ENCODE data around the gene F7.
"Not testable (repeated sequence)": the region's sequence is repeated elsewhere in the genome, so short reads cannot be mapped to it uniquely, and the experiment has no call there.

Gene F7

DNA sequence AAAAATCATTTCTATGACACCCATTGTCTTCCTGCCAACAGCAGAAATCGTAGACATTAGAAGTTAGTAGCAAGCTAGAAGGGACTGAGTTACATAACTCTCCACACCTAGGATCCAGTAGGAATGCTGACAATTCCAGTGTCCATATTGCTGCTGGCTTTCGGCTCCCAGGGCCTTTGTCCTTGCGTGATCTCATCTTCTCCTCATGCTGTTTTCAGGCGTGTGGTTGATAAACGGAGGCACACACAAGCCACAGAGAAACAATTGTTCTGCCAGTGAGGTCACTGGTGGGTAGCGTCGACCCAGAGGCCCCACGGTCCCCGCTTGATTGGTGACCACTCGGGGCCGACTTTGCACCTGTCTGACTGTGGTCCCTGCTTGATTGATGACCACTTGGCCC is 31.6 kb upstream of the F7 start:
- DNase-seq, result no peak

DNA sequence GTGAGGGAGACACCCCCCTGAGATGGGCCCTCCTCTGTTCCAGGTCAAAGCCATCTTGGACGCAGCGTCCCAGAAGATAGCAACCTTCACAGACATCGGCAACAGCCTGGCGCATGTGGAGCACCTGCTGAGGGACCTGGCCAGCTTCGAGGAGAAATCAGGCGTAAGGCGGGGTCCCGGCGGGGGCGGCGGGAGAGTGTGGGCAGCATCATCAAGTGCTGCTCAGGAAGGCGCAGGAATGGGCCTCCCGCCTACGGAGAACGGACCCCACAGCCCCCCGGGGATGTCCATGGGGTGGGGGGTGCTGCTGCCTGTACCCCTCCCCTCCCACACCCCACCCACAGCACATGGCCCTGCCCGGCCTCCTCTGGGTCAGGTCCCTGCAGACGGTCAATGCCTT is 31.2 kb upstream of the F7 start:
- DNase-seq, result no peak

- no peak for DNase-seq
These were observed 30.7 kb upstream of the F7 start for GRCh38 chr13:113074876-113075275.

DNA sequence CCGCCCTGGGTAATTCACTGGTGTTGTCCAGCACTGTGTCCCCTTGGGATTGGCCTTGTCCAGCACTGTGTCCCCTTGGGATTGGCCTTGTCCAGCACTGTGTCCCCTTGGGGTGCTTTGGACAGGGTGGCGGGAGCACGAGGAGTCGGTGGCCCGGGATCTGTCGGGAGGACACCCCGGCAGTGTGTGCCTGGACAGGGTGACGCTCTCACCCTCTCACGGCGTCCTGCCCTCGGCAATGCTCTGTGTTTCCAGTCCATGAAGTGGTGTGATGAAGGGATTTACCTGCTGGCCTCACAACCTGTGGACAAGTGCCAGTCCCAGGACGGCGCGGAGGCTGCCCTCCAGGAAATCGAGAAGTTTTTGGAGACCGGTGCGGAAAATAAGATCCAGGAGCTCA is 29.9 kb upstream of the F7 start:
- DNase-seq, result no peak

- DNase-seq, result no peak
These were observed 28.8 kb upstream of the F7 start for GRCh38 chr13:113076681-113077401.

DNA sequence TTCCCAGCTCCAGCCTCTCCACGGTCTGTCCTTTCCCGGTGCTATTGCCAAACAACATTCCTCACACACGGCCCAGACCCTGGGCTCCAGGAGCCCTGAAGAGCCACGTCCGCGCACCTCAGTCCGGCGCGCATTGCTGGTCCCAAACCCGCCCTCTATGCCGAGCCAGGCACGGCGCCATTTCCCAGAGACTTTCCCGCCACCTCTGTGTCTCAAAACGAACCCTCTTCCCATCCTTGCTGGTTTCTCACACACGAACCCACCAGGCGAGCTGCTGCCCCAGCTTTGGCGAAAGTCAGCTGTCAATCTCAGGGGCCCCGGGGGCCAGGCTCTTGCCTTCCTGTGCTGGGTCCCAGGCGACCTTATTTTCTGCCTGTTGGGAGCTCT is 28.0 kb upstream of the F7 start:
- no peak for DNase-seq

DNA sequence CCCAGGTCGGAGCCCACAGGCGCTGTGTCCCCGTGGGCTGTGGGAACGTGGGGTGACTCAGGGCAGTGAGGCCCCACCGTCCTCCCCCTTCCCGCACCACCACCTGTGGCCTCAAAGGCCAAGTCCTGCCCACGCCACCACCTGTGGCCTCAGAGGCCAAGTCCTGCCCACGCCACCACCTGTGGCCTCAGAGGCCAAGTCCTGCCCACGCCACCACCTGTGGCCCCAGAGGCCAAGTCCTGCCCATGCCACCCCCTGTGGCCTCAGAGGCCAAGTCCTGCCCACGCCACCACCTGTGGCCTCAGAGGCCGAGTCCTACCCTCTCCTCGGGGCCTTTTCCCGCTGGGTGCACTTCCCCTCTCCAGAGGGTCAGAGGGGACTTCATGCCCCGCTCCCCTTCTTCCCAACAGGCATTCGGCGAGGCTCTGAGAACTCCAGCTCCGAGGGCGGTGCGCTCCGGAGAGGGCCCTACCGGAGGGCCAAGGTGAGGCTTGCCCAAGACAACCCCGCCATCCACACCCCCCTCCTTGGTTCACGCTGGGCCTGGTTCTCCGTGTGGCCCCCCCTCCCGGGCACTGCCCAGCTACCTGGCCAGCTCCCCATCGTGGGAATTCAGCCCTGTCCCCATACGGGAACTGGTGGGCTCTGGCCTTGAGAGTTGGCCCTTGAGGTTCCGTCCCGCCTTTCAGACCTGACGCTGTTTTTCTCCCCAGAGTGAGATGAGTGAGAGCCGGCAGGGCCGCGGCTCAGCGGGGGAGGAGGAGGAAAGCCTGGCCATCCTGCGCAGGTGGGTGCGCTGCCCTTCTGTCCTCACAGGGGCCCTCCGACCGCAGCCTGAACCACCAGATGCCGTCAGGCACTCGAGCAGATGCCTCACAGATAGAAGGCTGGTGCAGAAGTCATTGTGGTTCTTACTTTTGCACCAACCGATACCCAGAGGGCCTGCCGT is 27.4 kb upstream of the F7 start:
- DNase-seq, result no peak

GRCh38 chr13:113078902-113079780 is 26.4 kb upstream of the F7 start:
- DNase-seq, result no peak

DNA sequence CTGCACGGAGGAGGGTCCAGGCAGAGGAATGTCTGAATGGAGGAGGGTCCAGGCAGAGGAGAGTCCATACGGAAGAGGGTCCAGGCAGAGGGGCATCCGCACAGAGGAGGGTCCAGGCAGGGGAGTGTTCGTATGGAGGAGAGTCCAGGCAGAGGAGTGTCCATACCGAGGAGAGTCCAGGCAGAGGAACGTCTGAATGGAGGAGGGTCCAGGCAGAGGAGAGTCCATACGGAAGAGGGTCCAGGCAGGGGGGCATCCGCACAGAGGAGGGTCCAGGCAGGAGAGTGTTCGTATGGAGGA is 25.9 kb upstream of the F7 start:
- not testable (repeated sequence) for DNase-seq

GRCh38 chr13:113080361-113080831 is 25.2 kb upstream of the F7 start:
- no peak for DNase-seq

DNA sequence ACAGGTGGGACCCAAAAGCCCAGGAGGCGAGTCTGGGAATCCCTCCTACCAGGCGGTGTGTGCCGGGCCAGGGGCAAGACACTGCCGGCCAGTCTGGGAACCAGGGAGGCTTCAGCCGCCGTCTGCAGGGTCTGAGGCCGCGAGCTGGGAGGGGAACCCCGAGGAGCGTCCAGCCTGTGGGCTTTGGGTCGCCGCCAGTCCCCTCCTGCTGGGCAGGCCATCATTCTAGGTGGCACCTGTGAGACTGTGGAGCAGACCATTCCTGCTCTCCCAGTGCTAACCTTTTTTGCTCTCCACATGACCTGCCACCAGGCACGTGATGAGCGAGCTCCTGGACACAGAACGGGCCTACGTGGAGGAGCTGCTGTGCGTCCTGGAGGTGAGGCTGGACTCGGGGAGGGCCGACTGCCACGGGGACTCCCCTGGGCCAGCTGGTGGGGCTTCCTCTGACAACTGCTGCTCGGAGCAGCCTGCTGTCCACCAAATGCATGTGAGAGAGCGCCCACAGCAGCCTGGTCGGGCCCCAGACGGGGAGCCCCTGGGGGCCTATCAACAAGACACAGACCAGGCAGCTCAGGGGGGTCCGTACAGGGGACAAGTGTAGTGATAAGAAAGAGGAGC is 24.6 kb upstream of the F7 start:
- DNase-seq, result no peak

DNA sequence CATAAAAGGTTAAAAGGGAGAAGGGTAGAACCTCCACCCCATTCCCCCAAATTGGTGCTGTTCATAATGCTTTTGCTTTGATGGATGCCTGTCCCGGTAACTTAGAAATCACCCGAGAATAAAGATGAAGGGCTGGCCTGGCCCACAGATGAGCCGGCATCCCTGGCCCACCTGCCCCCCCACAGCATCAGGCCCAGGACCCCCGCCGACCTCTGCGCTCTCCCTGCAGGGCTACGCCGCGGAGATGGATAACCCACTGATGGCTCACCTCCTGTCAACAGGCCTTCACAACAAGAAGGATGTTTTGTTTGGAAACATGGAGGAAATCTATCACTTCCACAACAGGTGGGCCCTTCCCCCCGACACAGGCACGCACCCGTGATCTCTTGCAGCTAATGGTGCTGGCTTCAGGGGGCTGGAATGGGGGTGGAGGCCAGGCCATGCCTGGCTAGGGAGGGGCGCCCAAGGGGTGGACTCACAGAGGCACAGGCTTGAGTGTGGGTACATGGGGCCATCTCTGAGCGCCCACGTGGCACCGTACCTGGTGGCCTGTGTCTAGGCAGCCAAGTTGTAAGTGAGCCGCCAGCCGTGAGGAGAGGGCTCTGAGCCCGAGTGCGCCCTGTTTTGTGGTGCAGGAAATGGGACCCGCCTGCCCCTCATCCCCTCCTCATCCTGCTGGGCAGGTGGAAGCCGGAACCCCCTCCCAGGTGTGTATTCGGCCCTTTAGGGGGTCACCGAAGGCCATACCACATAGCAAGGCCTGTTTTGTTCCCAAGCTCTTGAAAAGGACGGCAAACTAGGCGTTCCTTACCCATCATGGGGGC is 23.2 kb upstream of the F7 start:
- no peak for DNase-seq

- no peak for DNase-seq
These were observed 22.6 kb upstream of the F7 start for GRCh38 chr13:113083022-113083373.

GRCh38 chr13:113083402-113084061 is 22.1 kb upstream of the F7 start:
- DNase-seq, result no peak

DNA sequence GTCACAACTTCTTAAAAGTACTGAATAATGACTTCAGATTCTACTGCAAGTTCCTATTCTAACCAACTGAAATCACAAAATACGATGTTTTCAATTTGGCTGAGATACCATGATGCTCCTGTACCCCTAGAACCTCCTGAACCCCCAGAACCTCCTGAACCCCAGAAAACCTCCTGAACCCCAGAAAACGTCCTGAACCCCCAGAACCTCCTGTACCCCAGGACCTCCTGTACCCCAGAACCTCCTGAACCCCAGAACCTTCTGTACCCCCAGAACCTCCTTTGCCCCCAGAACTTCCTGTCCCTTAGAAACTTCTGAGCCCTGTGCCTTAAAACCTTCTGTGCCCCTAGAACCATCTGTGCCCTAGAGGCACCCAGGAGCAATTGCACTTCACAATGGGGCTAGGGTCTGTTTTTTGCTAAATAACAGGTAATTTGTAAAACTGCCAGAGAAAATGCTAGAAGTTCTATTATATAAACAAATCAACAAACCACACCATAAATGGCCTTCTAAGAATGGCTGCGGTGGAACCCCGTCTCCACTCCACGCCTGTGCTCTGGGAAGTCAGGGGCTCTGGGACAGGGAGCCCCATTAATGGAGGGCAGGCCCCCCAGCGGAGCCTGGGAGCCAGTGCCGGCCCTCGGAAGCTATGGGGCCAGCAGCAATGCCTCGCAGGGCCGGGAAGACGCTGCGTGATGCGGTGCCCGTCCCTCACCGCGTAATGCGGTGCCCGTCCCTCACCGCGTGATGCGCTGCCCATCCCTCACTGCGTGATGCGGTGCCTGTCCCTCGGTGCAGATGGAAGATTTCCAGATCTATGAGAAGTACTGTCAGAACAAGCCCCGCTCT is 21.3 kb upstream of the F7 start:
- no peak for DNase-seq

DNA sequence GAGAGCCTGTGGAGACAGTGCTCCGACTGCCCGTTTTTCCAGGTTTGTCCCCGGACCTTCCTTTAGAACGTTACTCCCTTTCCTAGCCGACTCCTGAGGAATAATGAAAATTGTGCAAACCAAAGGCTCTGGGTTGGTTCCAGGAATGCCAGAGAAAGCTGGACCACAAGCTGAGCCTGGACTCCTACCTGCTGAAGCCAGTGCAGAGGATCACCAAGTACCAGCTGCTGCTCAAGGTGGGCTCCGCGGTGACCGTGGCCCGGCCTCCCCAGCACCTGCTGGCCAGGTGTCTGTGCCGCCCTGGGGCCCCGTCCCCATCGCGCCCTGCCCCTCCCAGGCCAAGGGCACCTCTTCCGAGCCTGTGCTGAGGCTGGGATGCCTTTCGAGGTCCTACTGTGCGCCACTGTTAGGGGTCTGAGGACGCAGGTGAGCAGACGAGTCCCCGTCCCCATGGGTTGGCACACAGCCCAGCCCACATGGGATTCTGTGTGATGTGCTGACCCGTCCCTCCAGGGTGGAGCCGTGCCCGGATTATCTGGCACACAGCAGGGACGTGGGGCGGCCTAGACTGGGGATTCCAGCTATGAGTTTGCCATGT is 20.5 kb upstream of the F7 start:
- no peak for DNase-seq

GRCh38 chr13:113086031-113086750 is 19.4 kb upstream of the F7 start:
- DNase-seq, result no peak

DNA sequence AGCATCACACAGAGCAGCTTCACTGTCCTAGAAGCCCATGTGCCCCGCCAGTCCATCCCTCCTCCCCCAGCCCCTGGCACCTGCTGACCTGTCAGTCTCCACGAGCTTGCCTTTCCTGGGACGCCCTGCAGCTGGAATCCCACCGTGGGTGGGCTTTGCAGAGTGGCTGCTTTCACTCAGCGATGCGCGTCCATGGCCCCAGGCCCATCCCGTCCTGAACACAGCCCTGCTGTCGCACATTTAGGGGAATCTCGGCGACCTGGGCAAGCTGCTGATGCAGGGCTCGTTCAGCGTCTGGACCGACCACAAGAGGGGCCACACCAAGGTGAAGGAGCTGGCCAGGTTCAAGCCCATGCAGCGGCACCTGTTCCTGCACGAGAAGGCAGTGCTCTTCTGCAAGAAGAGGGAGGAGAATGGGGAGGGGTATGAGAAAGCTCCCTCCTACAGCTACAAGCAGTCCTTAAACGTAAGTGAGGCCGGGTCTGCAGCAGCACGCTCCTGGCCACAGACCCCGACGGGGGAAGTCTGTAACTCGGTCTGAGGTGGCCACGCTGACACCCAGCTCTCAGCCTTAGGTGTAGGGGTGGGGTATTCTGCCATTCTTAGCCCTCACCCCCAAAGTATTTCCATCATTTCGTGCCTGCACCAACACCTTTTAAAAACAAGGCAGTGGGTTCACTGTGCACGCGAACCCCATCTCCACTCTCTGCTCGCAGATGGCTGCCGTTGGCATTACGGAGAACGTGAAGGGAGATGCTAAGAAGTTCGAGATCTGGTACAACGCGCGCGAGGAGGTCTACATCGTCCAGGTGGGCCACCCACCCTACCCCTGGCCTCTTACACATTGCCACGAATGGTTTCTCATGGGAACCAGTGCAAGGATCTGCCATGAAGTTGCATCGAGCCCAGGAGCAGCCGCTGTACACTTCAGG is 18.3 kb upstream of the F7 start:
- DNase-seq, result no peak

All from COR-L47 (cell line).